Epidermal melanocyte (primary cell): Measurements from ENCODE around the gene CD28.
"Not testable (repeated sequence)": the region's sequence is repeated elsewhere in the genome, so short reads cannot be mapped to it uniquely, and the experiment has no call there.

Experiments
- DNase-seq: peaks from one replicate; pipeline ENCODE4 v3.0.0; 2011; ENCODE audit warnings: low spot score; ENCODE audit not compliant: insufficient read length

CD28 gene

DNA sequence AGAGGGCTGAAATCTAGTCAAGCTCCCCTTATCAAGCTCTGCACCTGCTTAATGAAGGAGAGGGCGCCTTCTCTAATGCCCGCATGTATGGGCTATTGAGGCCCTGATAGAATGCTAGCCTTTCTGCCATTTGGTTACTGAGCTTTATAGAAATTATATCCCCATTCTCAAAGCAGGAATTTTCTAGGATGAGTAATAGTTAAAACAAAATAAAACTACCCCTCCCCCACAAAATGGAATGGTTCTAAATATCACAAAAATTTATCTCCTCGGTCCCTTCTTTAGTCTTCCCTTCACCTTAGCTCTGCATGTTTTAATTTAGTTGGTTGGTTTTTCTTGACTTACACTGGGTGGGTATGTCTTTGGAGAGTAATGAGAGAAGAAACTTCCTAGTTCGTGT, 37.7 kb downstream of the CD28 start:
- no peak for DNase-seq

DNA sequence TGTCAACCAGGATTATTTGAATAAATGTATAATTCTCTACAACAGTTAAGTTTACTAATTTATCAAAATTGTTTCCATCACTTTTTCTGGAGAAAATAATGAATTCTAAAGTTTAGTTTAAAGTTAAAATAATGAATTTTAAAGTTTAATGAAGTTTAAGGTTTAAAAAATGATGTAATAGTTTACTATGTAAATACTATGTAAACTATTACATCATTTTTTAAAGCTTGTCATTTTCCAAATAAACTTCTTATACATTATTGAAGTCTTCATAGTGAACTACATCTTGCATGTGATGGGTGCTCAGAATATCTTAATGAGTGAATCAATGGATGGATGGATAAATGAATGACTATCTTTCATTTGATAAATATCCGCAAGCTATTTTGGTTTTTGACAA, 38.8 kb downstream of the CD28 start:
- DNase-seq, result no peak

DNA sequence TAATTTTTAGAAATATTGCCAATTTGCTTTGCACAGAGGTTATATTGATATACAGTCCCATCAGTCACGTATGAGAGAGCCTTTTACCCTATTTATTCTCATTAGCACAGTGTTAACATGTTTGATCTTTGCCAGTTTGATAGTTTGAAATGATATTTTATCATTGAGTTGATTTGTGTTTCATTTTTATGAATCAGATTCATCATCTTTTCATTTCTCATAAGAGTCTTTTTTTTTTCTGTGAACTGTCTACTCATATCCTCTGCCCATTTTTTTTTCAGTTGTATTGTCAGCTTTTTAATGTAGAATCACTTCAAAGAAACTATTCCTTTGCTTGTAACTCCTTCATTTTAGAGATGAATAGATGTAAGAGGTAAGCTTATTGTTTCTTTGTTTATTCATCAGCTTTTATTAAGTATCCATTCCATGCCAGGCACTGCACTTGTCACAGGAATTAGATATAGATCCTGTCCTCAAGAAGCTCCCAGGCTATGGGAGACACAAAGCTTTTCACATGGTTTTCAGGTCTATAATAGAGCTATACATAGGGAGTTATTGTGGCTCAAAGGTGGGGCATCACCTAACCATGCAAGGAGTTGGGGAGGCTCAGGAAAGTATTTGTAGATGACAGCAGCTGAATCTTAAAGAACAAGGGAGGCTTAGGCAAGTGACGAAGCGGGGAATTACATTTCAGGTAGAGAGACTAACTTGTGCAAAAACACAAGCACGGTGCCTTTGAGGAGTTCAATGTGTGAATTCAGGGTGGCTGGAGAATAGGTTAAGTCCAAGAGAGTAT, 42.1 kb downstream of the CD28 start:
- DNase-seq, result no peak

DNA sequence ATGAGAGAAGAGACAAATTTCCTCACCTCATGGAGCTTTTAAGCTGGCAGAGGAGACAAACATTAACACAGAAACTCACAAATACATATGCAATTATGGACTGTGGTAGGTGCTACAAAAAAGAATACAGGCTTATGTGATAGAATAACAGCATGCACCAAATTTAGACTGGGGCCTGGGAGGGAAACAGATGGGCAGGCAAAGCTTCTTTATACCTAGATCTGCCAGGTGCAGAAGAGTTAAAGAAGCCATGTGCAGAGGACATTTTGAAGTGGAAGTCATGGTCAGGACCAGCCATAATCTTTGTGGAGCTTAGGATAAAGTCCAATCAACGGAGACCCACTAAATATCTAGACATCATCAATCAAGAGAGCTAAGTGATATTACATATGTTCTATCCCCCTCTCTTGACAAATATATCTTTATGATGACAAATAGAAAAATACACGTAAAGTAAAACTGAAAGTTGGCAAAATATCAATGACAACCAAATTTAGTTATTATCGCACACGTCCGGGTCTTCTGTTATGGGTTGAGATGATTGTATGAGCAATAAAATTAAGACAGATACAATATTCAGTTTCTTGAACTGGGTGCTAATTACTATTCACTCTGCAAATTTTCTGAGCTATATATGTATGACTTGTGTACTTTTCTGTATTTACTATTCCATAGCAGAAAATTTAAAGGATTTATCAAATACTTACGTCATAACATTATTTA, 44.1 kb downstream of the CD28 start:
- no peak for DNase-seq

DNA sequence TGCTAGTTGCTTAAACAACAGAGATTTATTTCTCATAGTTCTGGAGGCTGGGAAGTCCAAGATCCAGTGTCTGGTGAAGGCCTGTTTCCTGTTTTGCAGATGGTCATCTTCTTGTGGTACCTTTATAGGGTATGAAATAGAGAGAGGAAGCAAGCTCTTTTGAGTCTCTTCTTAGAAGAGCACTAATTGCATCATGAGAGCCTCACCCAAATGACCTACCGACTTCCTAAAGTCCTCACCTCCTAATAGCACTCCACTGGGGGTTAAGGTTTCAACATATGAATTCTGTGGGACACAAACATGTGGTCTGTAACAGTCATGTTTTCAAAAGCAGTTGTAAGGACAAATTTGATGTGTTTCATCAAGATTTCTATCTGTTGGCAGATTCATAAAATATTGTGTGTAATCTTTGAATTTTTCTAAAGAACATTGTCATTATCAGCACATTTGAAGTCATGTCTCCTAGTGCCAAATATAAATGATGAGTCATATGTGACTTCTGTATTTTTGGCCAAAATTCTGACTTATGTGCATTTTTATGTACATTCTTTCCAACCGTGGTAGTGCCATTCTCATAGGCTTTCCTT, 45.3 kb downstream of the CD28 start:
- DNase-seq, result no peak

DNA sequence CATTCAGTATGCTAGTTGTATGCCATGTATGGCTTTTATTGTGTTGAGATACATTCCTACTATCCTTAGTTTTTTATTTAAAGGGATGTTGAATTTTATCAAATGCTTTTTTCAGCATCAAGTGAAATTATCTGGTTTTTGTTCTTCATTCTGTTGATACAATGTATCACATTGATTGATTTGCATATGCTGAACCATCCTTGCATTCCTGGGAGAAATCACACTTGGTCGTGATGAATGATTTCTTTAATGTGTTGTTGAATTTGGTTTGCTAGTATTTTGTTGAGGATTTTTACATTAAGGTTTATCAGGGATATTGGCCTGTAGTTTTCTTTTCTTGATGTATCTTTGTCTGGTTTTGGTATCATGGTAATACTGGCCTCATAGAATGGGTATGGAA, 49.7 kb downstream of the CD28 start:
- no peak for DNase-seq

DNA sequence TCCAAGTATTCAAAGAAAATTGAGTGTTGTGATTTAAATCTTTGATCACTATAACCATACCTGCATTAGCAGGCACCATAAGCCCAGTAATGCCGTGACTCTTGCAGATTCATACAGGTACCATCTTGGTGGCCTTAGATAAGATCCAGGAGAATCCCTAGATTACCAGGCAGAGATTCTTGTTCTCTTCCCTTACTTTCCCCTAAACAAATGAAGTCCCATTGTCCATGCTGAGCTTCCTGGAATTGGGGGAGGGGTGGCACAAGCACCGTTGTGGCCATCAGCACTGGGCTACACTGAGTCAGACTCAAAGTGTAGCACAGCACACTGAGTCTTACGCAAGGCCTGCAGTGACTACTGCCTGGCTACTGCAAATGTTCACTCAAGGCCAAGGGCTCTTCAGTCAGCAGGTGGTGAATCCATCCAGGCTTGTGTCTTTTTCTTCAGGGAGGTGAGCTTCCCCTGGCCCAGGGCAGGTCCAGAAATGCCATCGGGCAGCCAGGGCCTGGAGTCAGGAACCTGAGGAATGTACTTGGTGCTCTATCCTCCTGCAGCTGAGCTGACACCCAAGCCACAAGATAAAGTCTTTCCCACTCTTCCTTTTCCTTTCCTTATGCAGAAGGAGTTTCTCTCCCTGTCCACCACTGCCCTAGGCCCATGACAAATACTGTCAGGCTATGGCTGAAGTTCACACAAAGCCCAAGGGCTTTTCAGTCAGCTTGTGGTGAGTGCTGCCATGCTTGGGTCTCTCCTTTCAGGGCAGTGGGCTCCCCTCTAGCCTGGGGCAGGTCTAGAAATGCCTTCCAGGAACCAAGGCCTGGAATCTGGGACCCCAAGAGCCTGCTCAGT, 52.6 kb downstream of the CD28 start:
- no peak for DNase-seq

DNA sequence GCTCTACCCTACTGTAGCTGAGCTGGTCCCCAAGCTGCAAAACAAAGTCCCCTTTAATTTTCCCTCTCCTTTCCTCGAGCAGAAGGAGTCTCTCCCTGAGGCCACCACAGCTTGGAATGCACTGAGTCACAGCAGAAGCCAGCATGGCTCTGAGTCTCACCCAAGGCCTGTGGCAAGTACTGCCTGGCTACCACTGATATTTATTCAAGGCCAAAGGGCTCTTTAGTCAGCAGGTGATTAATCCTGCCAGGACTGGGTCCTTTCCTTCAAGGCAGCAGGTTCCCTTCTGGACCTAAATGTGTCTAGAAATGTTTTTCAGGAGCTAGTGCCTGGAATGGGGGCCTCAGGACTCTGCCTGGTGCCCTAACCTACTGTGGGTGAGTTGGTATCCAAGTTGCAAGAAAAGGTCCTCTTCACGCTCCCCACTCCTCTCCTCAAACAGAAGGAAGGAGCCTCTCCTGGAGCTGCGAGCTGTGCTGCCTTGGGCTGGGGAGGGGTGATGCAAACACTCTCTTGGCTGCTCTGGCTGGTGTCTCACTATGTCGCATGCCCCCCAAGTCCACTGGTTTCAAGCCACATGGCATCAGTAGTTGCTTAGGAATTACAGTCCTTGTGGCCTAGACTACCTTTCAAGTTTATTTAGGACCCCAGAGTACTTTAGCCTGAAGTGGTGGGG, 53.4 kb downstream of the CD28 start:
- no peak for DNase-seq

DNA sequence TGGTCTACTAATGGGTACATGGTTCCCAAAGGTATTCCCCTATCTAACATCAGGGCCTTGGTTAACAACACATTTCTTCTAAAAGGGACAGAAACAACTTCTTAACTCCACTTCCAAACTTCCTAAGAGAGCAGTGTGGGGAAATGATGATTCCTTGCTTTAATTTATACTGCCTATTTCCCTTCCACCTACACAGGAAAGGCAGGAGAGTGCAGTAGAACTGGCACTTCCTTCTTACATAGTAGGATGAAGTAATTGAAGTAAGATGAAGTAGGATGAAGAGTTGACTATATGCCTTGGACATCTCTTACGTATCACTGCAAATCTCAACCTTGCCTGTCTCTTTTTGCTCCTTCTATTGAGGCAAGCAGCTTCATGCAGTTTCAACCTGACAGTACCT, 54.7 kb downstream of the CD28 start:
- no peak for DNase-seq

DNA sequence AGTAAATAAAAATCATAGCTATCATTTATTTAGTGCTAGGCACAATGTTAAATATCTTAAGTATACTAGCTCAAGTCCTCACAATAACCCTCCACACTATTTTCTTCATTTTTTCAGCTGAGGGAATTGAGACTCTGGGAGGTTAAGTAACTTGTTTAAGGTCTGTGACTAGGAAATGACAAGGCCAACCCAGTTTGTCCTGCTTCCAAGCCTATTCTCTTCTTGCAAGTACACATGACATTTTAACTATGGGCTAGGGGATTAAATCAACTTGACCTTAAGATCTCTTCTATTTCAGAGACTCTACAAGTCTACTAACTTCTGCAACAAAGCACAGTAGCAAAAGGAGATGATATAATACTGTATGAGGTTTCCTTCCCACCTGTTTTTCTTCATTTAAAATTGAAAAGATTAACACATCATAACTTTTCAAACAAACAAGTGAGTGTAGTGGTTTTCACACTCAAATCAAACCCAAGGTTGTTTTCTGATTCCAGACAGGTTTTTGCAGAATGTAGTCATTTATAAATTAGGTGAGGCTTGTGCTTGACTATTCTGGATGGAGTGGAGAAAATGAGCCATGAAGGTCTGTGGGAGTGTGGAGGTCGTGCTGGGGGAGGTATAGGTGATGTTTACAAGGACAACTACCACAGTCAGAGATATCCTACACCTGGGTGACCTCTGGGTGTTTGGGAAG, 57.0 kb downstream of the CD28 start:
- DNase-seq, result no peak

DNA sequence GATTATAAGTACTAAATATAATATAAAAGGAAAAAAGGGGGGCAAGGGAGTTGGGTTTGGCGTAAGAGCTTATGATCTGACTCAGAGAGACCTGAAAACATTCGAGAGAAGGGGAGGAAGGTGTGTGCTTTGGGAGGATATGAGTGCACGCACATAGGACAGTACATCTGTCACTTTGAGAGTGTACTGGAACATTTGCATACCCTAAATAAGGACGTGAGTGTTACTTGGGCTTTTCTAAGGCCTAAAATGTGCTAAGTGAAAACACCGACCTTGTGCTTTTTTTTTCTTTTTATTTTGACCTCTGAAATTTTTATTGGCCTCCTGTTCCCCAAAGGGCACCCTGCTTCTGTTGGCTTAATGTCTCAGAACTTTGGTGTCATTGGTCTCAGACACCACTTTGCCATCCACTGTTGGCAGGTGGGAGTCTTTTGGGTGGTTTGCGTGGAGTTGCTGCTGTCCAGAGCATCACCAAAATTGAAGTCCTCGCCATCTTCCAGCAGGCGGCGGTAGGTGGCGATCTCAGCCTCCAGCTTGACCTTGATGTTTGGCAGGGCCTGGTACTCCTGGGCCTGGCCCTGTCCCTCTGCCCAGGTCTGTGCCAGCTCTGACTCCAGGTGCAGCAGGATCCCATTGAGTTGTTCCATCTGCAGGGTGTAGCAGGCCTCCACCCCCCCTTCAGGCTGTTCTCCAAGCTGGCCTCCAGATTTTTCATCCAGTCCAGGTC, 57.7 kb downstream of the CD28 start:
- DNase-seq, result no peak

DNA sequence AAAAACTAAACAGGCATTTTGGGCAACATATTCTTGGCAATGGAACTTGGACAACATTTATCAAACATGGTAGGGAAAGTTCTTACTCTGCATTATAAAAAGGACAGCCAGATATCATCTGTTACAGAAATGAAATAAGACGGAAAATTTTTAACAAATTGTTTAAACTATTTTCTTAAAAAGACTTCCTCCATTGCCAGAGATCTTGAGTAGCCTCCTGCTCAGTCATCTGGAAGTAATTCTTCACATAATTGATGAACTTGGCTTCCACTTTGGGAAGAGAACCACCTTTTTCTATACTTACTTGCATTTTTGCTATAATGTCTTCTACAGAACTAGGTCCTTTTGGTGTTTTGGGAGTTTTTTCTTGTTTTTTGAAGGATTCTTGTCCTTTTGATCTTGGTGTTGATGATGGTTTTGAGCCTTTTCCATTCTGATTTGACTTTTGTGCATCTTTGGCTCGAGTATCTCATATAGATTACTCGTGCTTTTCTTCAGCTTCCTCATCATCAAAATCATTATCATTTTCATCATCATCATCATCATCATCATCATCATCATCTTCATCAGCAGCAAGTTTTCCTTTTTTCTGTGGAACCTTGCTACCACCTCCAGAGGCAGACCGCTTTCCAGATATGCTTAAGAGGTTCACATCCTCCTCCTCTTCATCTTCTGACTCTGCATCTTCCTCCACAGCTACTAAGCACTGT, 66.2 kb downstream of the CD28 start:
- no peak for DNase-seq

DNA sequence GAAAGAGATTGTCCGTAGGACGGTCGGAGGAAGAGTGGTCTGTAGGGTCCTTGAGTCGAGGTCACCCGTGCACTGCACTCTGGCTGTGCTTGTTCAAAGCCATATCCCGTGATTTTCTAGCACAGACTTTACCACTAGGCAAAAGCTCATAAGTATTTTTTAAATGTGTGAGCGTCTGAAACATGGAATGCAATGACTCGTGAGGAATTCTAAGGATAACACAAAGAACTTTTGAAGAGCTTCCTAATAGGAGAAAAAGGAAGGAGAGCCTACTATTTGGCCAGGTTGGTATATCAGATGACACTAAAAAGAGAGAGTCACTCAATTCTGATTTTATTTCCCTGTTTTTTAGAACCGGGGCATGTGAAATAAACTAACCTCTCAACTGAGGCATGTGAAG, 68.3 kb downstream of the CD28 start:
- no peak for DNase-seq

DNA sequence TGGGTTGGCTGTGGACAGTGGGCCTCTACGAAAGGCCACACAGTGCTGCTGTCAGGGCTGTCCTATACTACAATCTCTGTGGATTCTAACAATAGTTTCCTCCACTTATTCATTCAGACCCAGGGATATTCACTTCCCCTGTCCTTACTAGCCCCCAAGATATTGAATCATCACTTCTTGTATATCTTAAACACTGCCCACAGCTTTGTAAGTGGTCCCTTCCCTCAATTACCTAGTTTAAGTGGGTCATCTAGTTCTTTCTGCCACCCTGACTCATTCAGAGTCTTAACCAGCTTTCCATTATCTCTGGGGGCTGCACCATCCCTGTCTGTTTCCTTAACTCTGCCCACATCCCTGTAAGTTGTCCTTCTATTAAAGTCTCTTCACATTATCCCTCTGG, 69.2 kb downstream of the CD28 start:
- no peak for DNase-seq

DNA sequence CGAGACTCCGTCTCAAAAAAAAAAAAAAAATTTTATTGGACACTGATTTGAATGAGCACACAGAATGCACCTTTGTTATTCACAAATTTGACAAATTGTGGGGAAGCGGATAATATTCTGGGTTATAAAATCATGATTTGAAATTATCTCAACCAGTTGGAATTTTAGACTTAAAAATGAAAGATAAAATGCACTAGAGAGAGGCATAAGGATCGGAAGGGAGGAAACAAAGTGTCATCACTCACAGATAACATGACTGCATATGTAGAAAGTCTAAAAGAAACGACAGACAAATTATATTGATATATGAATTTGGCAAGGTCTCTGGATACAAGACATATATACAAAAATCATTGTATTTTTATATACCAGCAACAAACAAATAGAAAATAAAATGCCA, 70.6 kb downstream of the CD28 start:
- no peak for DNase-seq

DNA sequence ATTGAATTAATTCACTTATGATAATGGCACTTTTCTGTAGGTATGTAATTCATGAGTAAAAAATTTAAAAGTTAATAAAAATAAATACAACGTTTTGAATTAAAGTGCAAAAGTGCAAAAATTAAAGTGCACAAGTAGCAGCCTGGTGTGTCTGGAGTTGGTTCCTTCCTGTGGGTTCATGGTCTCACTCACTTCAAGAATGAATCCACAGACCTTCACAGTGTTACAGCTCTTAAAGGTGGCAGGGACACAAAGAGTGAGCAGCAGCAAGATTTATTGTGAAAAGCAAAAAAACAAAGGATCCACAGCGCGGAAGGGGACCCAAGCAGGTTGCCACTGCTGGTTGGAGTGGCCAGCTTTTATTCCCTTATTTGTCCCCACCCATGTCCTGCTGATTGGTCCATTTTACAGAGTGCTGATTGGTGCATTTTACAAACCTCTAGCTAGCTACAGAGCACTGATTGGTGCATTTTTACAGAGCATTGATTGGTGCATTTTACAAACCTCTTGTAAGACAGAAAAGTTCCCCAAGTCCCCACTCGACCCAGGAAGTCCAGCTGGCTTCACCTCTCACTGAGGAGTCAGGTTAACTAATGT, 73.1 kb downstream of the CD28 start:
- not testable (repeated sequence) for DNase-seq

DNA sequence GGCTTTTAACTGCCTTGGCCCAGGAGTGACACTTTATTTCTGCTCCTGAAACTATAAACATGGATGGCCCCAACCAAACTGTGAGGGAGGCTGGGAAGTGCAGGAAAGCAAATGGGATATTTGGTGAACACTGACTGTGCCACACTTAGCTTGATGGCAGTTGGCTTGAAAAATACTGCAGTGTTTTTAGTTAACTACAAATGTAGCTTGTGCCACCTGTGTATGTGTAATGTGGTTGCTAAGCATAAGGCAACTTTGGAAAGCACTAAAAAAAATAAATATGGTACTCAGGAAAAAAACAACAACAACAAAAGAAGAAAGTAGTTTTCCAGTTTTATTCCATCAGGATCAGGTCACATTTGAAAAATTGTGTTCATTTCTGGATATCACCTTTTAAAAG, 73.8 kb downstream of the CD28 start:
- DNase-seq, result no peak

DNA sequence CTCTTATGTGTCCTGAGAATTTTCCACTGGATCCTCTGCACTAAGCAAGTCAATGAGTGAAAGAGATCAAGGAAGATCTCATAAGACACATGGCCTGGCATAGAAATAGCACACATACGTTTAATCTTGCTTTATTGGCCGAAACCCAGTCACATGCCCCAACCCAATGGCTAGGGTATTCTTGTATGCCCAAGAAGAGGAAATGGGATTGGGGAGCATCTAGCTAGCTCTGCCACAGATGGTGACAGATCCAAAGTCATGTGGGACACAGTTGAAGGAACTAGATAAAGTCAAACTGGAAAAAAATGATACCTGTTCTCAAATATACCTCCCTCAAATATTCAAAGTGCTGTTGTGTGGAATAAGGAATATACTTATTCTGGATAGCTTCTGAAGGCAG, 74.7 kb downstream of the CD28 start:
- DNase-seq, result no peak
